Measurements from ENCODE around the gene LAMA3.

The LAMA3 gene

DNA sequence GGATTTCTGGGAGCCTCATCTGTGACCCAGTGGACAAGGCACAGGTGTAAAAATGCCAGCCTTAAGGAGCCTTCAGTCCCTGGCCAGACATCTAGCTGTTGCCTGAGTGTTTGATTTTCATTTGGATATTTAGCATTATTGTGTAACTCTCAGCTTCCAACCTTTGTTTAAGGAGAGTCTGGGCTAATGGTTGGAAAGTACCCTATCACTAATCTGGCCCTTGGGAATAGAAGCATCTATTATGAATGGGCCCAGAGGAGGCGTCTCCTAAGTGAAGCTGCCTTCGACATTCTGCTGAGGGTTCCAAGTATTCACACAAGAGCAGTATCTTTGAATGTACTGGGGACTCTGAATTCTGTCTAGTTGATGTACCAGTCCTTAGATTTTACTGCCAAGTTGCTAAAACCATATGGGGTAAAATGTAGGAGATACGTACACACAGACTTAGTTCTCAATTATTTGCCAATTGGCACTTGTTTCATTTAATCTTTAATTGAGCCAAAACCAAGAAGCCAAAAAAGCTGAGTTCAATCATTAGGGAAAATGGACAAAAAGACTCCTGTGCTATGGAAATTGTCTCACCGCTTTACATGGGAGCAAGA lies 19.3 kb upstream of the LAMA3 start:
- DNase-seq (ENCODE audit: low read depth), result no peak

DNA sequence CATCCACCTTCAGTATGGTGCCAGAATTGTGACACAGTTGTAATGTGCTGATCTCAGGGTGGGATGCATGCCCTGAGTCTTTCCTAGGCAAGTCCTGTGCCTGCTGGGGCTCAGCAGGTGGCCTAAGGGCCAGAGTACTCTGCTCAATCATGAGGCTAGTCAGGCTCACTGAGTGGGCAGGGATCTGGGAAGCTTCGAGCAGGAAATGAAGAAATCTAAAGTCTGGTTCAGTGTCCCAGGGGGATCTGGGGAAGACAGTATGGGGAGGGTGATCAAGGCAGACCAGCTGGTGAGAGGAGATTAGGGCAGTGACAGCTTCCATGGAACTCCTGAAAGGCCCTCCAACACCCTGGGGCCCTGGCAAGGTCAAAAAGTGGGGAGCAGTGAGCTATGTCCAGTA lies 17.7 kb upstream of the LAMA3 start:
- DNase-seq (ENCODE audit: low read depth), result no peak

DNA sequence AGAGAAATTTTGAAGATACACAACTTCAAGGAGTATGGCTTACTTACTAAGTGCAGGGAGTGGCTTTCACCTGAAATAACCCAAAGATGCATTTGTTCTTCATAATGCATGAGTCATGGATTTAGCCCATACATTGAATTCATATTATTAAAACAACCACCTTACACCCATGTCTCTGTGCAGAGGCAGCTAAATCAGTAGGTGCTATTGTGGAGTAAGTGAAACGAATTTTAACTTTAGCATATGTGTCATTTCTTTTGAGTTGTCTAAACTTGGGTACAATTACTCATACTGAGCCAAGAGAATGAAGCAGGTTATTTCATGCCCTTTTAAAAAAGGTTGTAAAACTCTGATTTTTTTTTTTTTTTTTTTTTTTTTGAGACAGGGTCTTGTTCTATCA lies 15.5 kb upstream of the LAMA3 start:
- no peak for DNase-seq (ENCODE audit: low read depth)

DNA sequence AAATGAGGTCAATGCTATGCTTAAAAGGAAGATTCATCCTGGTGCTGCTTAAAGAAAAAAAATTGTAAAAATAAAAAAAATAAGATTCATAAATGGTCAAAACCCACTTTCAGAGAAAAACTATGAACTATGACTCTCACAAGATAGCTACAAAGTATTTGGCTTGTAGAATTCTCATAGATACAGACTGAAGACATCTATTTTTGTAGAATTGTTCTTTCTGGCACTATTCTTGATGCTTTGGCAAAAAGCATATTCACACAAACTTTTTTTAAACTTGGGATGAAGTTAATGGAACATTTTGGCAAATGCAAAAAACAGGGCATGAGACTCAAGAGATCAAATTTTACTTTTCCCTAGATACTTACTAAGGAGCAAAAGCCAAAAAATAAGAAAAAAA lies 14.0 kb upstream of the LAMA3 start:
- DNase-seq (ENCODE audit: low read depth), result no peak

DNA sequence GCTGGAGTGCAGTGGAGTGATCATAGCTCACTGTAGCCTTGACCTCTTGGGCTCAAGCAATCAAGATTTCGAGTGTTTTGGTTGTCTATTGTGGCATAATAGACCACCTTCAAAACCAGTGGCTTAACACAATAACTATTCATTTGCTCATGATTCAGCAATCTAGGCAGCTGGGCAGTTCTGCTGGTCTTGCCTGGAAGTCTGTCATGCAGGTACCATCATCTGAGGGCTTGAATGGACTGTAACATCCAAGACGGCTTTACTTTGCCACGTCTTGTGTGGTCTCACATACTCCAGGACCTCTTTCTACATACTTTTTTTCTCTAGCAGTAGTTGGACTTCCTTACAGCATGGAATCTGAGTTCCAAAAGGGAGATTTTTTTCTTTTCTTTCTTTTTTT lies 13.4 kb upstream of the LAMA3 start:
- DNase-seq (ENCODE audit: low read depth), result no peak

DNA sequence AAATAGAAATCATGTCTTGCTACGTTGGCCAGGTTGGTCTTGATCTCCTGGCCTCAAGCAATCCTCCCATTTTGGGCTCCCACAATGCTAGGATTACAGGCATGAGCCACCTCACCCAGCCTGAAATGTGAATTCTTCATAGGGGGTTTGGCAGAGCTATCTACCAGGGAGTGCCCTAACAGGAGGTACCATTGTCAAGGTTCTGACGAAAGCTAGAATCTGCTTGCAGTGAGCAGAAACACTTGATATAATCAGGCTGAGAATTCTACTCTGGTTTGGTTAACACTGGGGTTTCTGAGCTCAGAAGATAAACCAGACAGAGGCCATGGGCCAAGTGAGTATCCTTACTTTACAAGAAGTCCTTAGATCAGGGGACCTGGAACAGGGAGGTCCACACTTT lies 7.2 kb upstream of the LAMA3 start:
- no peak for DNase-seq (ENCODE audit: low read depth)

DNA sequence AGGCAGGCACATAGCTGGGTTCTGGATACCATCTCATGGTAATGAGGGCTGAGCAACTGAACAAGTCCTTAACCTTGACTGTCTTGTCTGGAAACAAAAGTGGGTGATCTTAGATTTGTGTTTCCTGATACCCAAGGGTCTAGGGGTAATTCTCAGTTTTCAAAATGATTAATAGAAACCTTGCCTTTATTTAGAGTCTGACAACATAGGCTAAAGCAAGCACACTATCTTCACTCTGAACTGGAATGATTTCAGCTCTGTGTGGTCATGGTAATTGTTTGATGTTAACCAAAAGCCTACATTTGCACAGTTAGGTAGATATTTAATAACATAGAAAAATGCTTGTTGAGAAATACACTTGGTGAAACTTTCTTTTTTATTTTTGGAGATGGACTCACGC lies 6.8 kb upstream of the LAMA3 start:
- DNase-seq (ENCODE audit: low read depth), result no peak

DNA sequence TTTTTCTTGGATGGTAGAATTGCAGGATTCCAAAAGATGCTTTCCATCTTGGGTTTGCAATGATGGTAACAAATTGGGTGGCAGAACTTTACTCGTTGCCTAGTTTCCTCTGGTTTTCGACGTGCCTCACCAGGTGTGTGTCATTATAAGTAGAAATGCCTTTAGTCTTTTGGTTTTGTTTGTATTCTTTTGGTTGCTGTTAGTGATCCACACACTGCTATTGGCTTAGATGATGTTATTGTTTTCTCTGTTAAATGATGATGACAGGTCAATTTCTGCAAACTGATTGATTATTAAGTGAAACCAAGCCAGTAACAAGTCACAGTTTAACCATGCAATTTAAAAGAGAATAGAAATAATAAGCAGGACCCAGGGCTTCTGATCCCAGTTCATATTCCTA lies 6.1 kb upstream of the LAMA3 start:
- no peak for DNase-seq (ENCODE audit: low read depth)

DNA sequence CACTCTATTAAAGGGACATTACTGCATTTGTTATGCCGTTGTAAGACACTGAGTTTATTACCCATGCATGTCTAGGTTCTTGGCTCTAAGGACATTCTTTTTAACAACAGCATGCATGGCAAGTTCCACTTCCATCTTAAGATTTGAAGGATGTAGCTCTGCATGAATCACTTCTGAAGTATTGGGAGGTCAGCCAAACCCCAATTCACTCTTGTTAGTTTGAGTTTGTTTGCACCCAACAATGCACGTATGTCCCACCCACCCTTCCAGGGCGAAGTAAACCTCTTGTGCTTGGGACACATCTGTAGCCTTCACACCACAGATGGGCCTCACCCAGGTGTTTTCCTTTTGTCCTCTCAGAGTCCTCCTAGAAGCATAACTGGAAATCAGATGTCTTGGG lies 5.6 kb upstream of the LAMA3 start:
- no peak for DNase-seq (ENCODE audit: low read depth)

DNA sequence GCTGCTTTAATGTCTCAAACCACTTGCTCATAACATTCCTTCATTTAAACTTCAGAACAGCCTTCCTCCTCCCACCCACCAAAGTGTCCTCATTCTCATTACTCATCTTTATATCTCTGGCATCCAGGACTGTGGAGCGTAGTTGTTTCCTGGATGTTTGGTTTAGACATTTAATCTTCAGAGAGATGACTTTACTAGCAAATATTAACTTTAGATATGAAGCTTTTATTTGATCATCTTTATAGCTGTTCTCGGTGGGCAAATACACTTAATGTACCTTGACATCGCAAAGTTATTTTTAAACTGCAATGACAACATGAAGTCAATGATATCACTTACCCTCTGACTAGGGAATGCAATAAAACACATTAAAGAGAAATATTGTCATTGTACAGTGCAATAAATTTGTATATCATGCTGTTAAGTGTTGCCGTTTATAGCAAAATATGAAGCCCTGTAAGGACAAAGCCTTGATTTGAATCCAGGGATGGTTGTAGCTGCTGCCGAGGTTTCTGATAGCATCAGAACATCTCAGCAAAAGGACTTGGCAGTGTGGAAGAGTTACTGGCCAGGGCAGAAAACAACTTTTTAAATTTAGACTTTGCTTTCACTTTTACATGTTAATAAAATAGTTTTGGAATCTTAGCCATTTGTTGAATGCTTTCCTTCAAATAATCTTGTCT lies 4.6 kb upstream of the LAMA3 start:
- no peak for DNase-seq (ENCODE audit: low read depth)

DNA sequence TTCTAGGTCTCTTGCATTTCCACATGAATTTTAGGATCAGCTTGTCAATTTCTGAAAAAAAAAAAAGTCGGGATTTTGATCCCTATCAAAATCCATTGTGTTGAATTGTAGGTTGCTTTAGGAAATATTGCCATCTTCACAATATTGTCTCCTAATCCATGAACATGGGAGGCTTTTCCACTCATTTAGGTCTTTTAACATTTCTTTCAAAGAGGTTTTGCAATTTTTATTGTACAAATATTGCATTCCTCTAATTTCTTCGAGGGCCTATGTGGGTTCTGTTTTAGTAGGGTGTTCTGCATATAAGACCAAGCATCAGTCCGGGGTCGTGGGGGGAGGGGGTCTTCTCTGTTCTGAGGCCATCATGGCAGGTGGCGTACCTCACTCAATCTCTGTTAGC lies 725 bp upstream of the LAMA3 start:
- DNase-seq (ENCODE audit: low read depth), result no peak

DNA sequence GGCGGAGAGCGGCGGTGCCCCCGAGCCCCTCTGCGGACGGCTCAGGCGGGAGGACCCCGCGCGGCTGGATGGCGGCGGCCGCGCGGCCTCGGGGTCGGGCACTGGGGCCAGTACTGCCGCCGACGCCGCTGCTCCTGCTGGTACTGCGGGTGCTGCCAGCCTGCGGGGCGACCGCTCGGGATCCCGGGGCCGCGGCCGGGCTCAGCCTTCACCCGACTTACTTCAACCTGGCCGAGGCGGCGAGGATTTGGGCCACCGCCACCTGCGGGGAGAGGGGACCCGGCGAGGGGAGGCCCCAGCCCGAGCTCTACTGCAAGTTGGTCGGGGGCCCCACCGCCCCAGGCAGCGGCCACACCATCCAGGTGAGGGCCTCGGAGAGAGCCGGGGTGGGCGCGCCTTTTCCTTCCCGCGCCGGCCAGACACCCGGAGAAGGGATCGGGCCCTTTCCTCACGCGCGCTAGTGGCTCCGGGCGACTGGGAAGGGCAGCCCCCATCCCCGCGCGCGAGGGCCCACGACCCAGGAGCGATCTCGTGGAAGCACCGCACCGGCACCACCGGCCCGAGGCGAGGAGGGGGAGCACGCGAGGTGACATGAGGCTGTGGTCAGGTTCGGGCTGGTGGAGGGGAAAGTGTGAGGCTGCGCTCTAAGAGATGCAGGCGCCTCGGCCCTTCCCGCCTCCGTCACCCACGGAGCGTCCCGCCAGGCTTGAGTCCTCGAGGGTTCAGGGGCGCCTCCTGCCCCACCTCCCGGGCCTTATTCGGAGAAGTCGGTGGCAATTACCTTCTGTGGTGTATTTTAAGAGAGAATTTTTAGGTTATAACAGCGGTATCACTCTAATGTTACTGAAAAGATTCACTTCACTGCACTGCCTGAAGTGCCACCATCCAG lies 607 bp downstream of the LAMA3 start:
- DNase-seq (ENCODE audit: low read depth), result no peak

DNA sequence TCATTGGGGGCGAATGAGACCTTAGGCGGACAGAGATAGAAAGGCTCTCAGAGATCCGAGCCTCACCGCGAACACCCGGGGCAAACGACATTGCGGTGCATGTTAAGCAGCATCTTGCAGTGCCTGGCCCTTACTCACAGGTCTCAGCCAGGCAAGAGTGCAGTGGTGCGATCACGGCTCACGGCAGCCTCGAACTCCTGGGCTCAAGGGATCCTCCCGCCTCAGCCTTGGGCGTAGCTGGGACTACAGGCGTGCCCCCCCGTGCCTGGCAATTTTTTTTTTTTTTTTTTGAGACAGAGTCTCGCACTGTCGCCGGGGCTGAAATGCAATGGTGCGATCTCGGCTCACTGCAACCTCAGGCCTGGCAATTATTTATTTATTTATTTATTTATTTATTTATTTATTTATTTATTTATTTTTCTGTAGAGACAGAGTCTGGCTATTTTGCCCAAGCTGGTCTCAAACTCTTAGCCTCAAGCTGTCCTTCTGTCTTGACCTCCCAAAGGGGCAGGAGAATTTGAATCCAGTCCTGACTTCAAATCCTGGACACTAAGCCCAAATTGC lies 1.3 kb downstream of the LAMA3 start:
- no peak for DNase-seq (ENCODE audit: low read depth)

DNA sequence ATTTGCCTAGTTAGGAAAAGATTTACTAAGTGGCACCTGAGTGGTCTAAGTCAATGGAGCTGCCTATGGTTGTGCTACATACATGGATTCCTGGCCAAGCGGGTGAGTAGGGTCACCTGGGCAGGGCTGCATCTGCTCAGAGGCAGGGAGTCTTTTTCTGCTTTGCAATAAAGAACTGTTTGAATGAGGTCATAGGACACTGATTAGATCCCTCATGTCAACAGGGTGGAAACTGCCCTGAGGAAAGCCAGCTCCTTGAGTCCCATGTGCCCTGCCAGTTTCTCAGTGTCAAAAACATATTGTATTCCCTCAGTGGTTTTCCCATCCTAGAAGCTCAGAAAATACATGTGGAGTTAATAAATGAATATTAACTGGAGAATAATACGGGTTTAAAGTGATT lies 4.6 kb downstream of the LAMA3 start:
- DNase-seq (ENCODE audit: low read depth), result no peak

DNA sequence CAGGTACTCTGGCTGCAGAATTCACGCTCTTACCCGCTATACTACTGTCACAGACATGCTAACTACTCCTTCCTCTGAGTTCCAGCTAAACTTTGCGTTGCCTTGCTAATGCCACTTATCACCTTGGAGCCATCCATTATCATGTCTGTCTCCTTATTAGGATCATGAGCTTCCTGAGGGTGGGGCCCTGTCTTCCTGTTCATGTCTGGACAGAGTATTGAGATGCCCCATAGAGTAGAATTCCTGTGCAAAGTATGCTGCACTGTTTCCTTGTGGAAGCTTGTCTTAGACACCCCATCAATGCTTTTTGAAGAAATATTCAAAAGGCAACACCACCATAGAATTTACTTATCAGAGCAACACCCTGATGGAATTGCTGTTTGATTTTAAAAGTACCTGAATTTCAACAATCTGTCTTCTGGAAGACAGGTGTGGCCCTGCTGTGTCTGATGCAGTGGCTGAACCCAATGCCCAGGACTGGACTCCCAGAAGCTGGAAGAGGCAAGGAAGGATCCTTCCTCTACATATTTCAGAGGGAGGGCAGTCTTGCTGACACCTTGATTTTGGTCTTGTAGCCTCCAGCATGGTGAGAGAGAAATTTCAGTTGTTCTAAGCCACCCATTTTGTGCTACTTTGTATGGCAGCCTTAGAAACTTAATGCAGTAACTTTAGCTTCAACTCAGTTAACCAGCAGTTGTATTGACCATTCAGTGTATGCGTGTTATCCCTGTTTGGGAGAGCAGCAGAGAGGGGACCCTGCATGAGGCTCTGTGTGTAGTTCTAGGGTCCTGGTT lies 5.6 kb downstream of the LAMA3 start:
- DNase-seq (ENCODE audit: low read depth), result no peak

DNA sequence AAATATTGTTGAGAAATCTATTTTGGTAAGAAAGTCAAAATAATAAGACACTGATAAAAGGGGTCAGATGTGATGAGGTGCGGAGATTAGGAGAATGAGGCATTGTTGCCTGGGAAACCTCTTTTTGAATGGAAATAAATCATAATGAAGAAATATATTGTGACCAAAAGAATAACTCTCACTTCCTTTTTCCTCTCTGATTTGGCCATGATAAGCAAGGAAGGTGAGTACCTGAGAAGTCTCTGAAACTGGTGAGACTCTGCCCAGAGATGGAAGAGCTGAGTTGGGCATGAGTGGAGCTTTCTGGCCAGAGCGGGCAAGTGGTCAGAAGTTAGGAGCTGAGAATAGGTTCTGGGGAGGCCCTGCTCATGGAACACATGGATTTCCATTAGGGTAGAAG lies 11.8 kb downstream of the LAMA3 start:
- DNase-seq (ENCODE audit: low read depth), result no peak

DNA sequence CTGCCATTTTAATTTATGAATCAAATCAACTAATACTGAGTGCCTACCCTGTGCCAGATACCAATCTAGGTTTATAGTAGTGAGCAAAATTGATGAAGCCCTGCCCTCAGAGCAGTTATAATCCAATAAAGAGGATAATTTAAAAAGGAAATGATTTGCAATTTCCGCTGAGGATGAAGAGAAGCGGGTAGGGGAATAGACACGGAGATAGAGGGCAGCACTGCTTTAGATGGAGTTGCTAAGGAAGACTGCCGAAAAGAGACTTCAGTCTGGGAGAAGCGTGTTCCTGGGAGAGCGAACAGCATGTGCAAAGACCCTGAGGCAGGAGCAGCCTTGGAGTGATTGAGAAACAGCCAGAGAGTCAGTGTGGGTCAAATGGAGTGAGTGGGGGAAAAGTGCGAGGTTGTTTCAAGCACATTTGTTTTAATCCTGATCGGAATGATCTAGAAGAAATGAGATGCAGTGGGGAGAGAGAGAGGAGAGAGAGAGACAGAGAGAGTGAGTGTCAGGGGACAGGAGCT lies 12.4 kb downstream of the LAMA3 start:
- DNase-seq (ENCODE audit: low read depth), result no peak

DNA sequence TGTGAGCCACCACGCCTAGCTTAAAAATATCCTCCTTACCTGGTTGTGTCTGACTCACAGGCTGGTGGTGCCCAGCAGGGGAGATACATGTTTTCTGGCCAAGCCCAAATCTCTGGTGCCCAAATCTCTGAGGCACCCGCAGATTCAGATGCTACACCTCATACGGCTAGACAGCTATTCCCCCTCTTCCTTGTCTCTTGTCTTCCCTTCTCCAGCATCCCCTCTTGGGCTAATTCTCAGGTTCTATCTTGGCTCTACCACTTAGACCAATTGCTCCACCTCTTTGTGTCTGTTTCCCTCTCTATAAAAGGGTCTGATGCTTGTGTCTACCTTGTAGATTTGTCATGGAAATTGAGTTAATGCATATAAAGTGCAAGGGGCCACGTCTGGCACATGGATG lies 13.4 kb downstream of the LAMA3 start:
- no peak for DNase-seq (ENCODE audit: low read depth)

DNA sequence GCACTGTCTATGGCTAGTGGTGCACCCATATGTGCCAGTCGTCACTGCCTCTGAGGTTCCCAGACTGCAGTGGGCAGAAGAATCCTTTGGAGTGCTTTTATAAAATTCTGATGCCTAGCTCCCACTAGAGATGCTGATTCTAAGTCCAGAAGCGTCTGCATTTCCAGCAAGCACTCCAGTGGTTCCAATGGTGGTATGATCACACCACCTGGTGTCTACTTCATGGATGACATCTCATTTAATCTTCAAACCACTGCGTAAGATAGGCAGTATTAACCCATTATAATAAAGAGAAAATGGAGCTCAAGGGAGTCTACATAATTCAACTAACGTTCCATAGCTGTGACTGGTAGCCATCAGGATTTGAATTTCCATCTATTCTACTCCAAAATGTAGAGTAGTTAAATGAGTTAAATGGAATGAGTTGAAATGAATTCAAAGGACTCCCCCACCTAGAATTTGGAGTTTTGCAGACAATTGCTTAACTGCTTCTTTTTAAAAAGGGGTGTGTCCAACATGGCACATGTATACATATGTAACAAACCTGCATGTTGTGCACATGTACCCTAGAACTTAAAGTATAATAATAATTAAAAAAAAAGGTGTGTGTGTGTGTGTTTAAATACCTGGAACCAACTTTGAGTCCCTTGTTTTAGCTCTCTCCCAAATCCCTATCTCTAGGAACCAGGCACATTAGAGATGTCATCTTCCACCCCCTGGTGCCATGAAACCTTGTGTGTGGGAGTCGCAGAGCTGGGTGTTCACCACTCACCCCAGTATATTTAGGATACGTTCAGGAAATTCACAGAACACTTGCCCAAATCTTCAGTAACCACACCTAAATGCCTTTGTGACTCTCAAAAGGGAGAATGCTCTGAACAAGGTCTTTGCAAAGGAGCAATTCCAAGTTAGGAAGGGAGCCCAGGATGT lies 14.1 kb downstream of the LAMA3 start:
- DNase-seq (ENCODE audit: low read depth), result peak; percentile 37

DNA sequence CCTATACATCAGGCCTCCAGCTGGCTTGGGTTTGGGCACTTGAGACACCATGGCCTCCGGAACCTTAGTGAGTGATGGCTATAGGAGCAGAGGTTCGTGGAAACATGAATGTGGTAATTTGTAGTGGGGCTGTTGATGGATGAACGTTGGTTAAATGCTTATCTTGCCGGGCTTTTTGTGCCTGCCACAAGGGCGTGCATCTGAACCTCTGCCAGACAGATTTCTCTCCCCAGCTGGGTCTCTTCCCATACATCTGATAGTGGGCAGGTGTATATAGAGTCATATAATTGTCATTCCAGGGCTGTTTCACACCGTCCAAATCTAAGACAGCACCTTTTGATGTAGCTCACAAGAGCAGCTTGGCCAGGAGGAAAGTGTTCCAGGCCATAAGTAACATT lies 14.7 kb downstream of the LAMA3 start:
- DNase-seq (ENCODE audit: low read depth), result no peak

DNA sequence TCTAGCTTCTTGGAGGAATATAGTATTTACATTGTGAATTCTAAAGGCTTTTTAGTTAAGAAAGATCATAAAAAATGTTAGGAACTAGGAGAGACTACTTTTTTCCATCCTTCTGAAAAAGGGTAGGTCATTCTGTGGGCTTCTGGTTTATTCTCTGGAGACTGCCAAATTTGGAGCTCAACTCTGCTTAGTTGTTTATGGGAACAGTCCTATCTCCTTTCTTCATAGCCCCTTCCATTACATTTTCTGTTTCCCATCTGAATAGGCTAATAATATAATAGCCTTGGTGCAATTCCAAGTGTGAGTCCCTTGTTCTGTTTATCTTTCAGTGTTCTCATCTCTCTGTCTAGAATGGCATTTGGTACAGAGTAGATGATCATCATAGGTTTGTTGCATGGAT lies 15.6 kb downstream of the LAMA3 start:
- DNase-seq (ENCODE audit: low read depth), result no peak

All from GM04503 (cell line).